ENCODE data around the gene APOC3.

DNA sequence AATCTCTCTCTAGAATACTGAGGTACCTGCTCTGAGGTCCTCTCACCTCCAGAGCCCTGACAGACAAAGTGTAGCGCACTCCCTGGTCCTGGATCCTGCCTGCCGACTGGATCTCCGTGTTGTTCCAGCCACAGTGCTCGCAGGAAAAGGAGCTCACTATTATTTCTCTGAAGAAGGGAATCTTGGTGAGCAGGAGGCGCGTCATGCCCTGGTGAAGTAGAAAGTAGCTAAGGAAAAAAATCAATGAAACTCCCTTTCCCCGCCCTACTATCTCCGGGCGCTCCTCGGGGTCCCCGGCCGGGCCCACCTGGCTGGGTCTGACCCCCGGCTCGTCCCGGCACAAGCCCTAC is 42.3 kb upstream of the APOC3 start:
- TF ChIP-seq YY1 (IDR thresholded peaks at IDR 0.05; ENCODE audit: extremely low read depth, insufficient replicate concordance, low read depth, low read length), result no peak
- TF ChIP-seq, protein P1, sequence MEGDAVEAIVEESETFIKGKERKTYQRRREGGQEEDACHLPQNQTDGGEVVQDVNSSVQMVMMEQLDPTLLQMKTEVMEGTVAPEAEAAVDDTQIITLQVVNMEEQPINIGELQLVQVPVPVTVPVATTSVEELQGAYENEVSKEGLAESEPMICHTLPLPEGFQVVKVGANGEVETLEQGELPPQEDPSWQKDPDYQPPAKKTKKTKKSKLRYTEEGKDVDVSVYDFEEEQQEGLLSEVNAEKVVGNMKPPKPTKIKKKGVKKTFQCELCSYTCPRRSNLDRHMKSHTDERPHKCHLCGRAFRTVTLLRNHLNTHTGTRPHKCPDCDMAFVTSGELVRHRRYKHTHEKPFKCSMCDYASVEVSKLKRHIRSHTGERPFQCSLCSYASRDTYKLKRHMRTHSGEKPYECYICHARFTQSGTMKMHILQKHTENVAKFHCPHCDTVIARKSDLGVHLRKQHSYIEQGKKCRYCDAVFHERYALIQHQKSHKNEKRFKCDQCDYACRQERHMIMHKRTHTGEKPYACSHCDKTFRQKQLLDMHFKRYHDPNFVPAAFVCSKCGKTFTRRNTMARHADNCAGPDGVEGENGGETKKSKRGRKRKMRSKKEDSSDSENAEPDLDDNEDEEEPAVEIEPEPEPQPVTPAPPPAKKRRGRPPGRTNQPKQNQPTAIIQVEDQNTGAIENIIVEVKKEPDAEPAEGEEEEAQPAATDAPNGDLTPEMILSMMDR (IDR thresholded peaks at IDR 0.05 in 2 of 3, conservative IDR thresholded peaks at IDR 0.05 in 1 of 3; ENCODE audit: borderline replicate concordance in 1 of 3, insufficient read depth in 1 of 3, low read depth in 2 of 3, low read length in 2 of 3), result no peak
- no peak for TF ChIP-seq RAD21 (IDR thresholded peaks at IDR 0.05; ENCODE audit: low read depth)
- TF ChIP-seq JUND (IDR thresholded peaks at IDR 0.05), result no peak
- no peak for TF ChIP-seq POLR2A (IDR thresholded peaks at IDR 0.05; ENCODE audit: borderline replicate concordance, extremely low read depth, insufficient read depth, insufficient read length)
- no peak for TF ChIP-seq EZH2 (IDR thresholded peaks at IDR 0.05)
- TF ChIP-seq POLR2AphosphoS5 (IDR thresholded peaks at IDR 0.05; ENCODE audit: low read depth, low read length), result no peak
- TF ChIP-seq, protein P2, sequence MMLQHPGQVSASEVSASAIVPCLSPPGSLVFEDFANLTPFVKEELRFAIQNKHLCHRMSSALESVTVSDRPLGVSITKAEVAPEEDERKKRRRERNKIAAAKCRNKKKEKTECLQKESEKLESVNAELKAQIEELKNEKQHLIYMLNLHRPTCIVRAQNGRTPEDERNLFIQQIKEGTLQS (IDR thresholded peaks at IDR 0.05), result no peak
- TF ChIP-seq, protein P3, sequence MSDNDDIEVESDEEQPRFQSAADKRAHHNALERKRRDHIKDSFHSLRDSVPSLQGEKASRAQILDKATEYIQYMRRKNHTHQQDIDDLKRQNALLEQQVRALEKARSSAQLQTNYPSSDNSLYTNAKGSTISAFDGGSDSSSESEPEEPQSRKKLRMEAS (IDR thresholded peaks at IDR 0.05), result no peak

All from HCT116 (cell line).